Astrocyte (in vitro differentiated cells and primary cell): ENCODE results near the gene P3H2. TPM values are rescaled to one million over a fixed set of nuclear protein-coding genes. Genes with fewer than 3 reads are reported as not detected.

Experiments used
- DNase-seq: peaks from one replicate; pipeline ENCODE4 v3.0.0-alpha.2; 2010; ENCODE audit warnings: low read depth
- FAIRE-seq: peaks from 2 replicates; lab custom pipeline; 2011; peaks lifted over from hg19 to GRCh38; lab: Jason Lieb, UNC
- H2AFZ ChIP-seq: 2 replicates; pipeline ENCODE4 v1.6.0; 2012; ENCODE audit warnings: low read depth, low read length, inconsistent platforms
- H3K27ac ChIP-seq: 2 replicates; pipeline ENCODE4 v1.5.1; 2011; ENCODE audit warnings: low read depth, low read length, inconsistent platforms
- H3K27me3 ChIP-seq: 2 replicates; pipeline ENCODE4 v1.6.0; 2011; ENCODE audit warnings: low read length, inconsistent platforms; ENCODE audit not compliant: insufficient read depth
- H3K36me3 ChIP-seq: 2 replicates; pipeline ENCODE4 v1.5.1; 2011; ENCODE audit warnings: low read length, inconsistent platforms; ENCODE audit not compliant: insufficient read depth
- H3K4me1 ChIP-seq: 2 replicates; pipeline ENCODE4 v1.5.1; 2011; ENCODE audit warnings: low read length, inconsistent platforms; ENCODE audit not compliant: insufficient read depth
- H3K4me2 ChIP-seq: 2 replicates; pipeline ENCODE4 v1.6.0; 2012; ENCODE audit warnings: low read length, inconsistent platforms
- H3K4me3 ChIP-seq: 2 replicates; pipeline ENCODE4 v1.5.1; 2011; ENCODE audit warnings: low read depth, mild to moderate bottlenecking, low read length, inconsistent platforms; ENCODE audit not compliant: insufficient read depth
- H3K79me2 ChIP-seq: 2 replicates; pipeline ENCODE4 v1.6.0; 2012; ENCODE audit warnings: mild to moderate bottlenecking, low read length, inconsistent platforms; ENCODE audit not compliant: insufficient read depth
- H3K9ac ChIP-seq: 2 replicates; pipeline ENCODE4 v1.6.0; 2012; ENCODE audit warnings: mild to moderate bottlenecking, low read length, inconsistent platforms
- H3K9me3 ChIP-seq: 2 replicates; pipeline ENCODE4 v1.5.1; 2012; ENCODE audit warnings: low read depth, mild to moderate bottlenecking, low read length, inconsistent platforms; ENCODE audit not compliant: insufficient read depth
- H4K20me1 ChIP-seq: 2 replicates; pipeline ENCODE4 v1.6.0; 2012; ENCODE audit warnings: low read length, inconsistent platforms; ENCODE audit not compliant: insufficient read depth
- H3K27ac Mint-ChIP-seq: one replicate; pipeline ENCODE4 v1.8.0; 2021; ENCODE audit warnings: mild to moderate bottlenecking, mixed read lengths; ENCODE audit not compliant: unreplicated experiment
- H3K27me3 Mint-ChIP-seq: one replicate; pipeline ENCODE4 v1.8.0; 2021; ENCODE audit warnings: low read depth, mixed read lengths; ENCODE audit not compliant: unreplicated experiment
- H3K36me3 Mint-ChIP-seq: one replicate; pipeline ENCODE4 v1.8.0; 2021; ENCODE audit warnings: low read depth, mixed read lengths; ENCODE audit not compliant: unreplicated experiment
- H3K4me1 Mint-ChIP-seq: one replicate; pipeline ENCODE4 v1.8.0; 2021; ENCODE audit warnings: low read depth, mixed read lengths; ENCODE audit not compliant: unreplicated experiment
- H3K4me3 Mint-ChIP-seq: one replicate; pipeline ENCODE4 v1.8.0; 2021; ENCODE audit warnings: mild to moderate bottlenecking, moderate library complexity, mixed read lengths; ENCODE audit not compliant: unreplicated experiment
- H3K9me3 Mint-ChIP-seq: one replicate; pipeline ENCODE4 v1.8.0; 2021; ENCODE audit warnings: mild to moderate bottlenecking, mixed read lengths; ENCODE audit not compliant: unreplicated experiment
- EZH2 ChIP-seq: IDR thresholded peaks from 2 replicates; pipeline ENCODE4 v1.6.1; 2012; ENCODE audit warnings: mild to moderate bottlenecking, low read length, inconsistent platforms; ENCODE audit not compliant: insufficient read depth
- total RNA-seq: library from RNA; stranded (reverse); gene quantifications from 2 replicates; pipeline ENCODE4 v1.2.1, GENCODE V29; 2021
- TF ChIP-seq, protein P1 (sequence below): IDR thresholded peaks from 2 replicates; pipeline ENCODE4 v1.5.1; 2011; ENCODE audit warnings: low read depth, mild to moderate bottlenecking, inconsistent platforms, low read length, moderate library complexity; ENCODE audit not compliant: insufficient read depth

Gene P3H2
- total RNA-seq, 1 donor from 2014 or later, result 57.7 TPM

DNA sequence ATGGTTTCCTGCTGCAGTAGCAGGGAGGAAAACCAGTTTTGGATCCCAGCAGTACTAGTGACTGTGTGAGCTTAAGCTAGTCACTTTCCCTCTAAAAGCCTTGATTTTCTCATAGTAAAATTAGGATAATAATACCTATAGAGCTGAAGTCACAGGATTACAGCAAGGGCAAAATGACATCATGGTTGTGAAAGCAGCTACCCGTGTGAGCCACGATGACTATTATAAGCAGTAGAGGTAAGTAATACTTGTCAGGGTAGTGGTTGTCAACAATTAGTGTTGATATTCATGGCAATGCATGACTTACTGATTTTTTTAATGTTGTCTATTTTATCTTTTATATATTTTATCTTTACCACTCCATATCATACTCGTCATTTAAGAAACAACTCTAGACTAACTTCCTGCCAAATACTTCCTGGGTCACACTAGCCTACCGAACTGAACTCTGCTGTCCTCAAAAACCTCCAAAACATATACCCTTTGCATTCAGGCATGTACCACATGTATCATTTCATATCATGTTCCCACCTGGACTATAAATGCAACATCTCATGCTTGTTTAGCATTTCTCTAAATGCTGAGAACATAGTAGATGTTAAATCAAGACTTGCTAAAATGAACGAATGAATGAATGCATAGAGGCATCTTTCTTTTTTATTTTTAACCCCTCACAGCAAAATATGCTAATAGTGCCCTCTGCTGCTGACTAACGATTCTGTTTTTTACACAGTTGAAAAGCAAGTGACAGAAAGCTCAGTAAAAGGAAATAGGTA lies 172.6 kb downstream of the P3H2 start:
- H3K27ac ChIP-seq, result no peak overlapping the region
- H4K20me1 ChIP-seq, result no peaks in the 10 kb centered on the region
- no peaks in the 10 kb centered on the region for H3K79me2 ChIP-seq
- no peaks in the 10 kb centered on the region for H3K36me3 Mint-ChIP-seq
- no peak overlapping the region for H3K4me3 Mint-ChIP-seq
- no peak overlapping the region for H3K9ac ChIP-seq
- H3K9me3 ChIP-seq, result no peaks in the 10 kb centered on the region
- DNase-seq (no peak), FAIRE-seq (peak; percentile 83)
- TF ChIP-seq EZH2, result no peak
- TF ChIP-seq, protein P1, sequence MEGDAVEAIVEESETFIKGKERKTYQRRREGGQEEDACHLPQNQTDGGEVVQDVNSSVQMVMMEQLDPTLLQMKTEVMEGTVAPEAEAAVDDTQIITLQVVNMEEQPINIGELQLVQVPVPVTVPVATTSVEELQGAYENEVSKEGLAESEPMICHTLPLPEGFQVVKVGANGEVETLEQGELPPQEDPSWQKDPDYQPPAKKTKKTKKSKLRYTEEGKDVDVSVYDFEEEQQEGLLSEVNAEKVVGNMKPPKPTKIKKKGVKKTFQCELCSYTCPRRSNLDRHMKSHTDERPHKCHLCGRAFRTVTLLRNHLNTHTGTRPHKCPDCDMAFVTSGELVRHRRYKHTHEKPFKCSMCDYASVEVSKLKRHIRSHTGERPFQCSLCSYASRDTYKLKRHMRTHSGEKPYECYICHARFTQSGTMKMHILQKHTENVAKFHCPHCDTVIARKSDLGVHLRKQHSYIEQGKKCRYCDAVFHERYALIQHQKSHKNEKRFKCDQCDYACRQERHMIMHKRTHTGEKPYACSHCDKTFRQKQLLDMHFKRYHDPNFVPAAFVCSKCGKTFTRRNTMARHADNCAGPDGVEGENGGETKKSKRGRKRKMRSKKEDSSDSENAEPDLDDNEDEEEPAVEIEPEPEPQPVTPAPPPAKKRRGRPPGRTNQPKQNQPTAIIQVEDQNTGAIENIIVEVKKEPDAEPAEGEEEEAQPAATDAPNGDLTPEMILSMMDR, result peak; percentile 72
- no peak overlapping the region for H3K4me2 ChIP-seq
- H3K27me3 ChIP-seq, result no peaks in the 10 kb centered on the region
- peaks cover 17% of the 10 kb centered on the region for H3K4me1 Mint-ChIP-seq
- peaks cover 3% of the 10 kb centered on the region for H3K9me3 Mint-ChIP-seq
- H3K4me3 ChIP-seq, result no peak overlapping the region
- H3K27me3 Mint-ChIP-seq, result no peaks in the 10 kb centered on the region
- H3K36me3 ChIP-seq, result no peaks in the 10 kb centered on the region
- H3K27ac Mint-ChIP-seq, result no peak overlapping the region
- no peaks in the 10 kb centered on the region for H3K4me1 ChIP-seq
- H2AFZ ChIP-seq, result no peak overlapping the region

DNA sequence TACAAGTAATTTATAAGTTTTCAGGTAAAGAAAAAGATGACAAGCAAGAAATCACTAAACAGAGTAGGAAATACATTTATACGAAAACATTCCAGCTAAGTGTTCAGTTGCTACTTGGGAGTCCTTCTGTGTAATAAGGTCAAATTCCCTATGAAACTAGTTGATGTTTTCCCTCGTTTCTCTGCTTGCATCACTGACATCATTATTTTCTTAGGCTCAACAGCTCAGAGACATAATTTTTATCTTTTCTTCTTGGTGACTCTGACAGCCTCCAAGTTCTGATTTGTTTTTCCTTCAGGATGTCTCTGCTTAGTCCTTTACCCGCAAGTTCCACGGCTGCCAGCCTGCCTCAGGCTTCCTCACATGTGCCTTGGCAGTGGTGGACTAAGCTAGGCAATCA lies 173.6 kb downstream of the P3H2 start:
- DNase-seq (no peak), FAIRE-seq (no peak)
- Mint-ChIP-seq H3K36me3 (no peaks in the 10 kb centered on the region), H3K4me1 (peaks cover 23% of the 10 kb centered on the region), H3K4me3 (no peak overlapping the region), H3K27me3 (no peaks in the 10 kb centered on the region), H3K9me3 (peaks cover 3% of the 10 kb centered on the region), H3K27ac (no peak overlapping the region)
- H3K4me3 ChIP-seq, result no peak overlapping the region
- H4K20me1 ChIP-seq, result no peaks in the 10 kb centered on the region
- H2AFZ ChIP-seq, result no peak overlapping the region
- H3K4me2 ChIP-seq, result no peak overlapping the region
- H3K4me1 ChIP-seq, result peaks cover 6% of the 10 kb centered on the region
- H3K79me2 ChIP-seq, result no peaks in the 10 kb centered on the region
- H3K27me3 ChIP-seq, result no peaks in the 10 kb centered on the region
- no peak overlapping the region for H3K9ac ChIP-seq
- no peak for TF ChIP-seq EZH2
- TF ChIP-seq, protein P1, result no peak
- no peak overlapping the region for H3K27ac ChIP-seq
- H3K9me3 ChIP-seq, result no peaks in the 10 kb centered on the region
- H3K36me3 ChIP-seq, result no peaks in the 10 kb centered on the region
